ENCODE data around the gene MORN1.
"Not testable (repeated sequence)": the region's sequence is repeated elsewhere in the genome, so short reads cannot be mapped to it uniquely, and the experiment has no call there.

Gene MORN1

DNA sequence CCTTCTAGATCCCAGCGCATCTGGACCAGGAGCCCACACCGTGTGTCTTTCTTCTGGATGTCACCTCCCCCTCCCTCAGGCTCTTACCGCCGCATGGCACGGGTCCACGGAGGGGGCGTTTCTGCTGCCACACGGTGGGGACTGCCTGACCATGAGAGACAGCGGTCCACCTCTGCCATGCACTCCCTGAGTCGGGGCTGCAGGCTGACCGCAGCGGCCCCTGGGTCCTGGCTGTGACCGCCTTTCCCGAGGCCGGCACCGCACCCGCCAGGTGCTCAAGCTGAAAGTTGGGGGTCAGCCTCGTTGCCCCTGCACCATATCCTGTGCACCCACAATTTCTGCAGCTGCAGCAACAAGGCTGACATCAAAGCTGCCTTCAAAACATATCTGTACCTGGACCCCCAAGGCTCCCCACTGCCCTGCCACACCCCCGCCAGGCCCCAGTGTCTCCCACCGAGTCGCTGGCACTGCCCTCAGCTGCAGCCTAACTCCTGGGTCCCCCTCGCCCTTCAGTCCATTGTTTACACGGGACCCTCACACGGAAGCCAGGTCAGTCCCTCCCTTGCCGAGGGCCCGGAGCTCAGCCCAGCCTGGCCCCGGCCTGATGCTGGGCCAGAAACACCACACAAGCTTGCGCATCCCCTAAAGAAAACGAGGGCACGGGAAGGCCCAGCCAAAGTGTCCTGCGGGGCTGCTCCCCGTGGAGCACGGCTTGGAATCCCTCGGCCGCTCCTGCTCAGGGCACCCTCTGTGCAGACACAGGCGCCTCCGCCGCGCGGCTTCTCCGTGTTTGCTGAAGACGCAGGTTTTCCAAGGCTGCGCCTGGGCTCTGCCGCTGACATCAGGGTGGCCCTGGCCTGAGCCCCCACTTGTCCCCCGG is 51.9 kb downstream of the MORN1 start:
- DNase-seq (ENCODE audit: low read depth in 2 of 2) = no peak

DNA sequence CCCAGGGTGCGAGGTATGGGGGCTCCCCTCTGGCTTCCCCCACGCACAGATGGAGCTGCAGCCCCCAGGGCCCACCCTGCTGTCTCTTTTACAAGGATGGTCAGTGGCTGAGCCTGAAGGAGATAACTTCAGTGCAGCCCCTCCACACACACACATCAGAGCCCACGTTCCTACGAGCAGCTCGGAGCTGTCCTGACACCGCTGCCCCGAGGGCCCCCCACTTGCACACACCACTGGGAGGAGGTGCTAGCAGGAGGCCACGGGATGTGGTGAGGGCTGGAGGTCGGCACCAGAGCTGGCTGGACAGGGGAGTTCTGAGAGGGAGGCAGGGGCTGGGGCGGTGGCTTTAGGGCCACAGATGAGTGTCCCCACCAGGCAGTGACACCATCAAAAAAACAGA is 53.9 kb downstream of the MORN1 start:
- no peak for DNase-seq (ENCODE audit: low read depth in 2 of 2)

DNA sequence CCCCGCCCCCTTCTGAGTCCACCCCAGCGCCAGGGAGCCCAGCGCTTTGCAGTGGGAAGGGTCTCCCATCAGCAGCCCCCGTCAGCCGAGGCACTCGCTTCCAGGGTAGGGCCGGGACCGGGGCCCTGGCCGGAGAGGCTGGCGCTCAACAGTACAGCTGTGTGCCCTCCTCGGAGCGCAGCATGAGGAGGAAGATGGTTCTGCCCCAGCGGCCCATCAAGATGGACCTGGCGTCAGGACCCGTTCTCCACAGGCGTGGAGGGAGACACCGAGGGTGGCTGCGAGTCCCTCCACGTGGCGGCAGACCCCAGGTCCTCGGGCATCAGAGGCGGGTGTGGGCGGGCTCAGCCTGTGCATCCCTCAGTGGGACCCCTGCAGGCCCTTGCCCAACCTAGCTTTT is 54.3 kb downstream of the MORN1 start:
- no peak for DNase-seq (ENCODE audit: low read depth in 2 of 2)

DNA sequence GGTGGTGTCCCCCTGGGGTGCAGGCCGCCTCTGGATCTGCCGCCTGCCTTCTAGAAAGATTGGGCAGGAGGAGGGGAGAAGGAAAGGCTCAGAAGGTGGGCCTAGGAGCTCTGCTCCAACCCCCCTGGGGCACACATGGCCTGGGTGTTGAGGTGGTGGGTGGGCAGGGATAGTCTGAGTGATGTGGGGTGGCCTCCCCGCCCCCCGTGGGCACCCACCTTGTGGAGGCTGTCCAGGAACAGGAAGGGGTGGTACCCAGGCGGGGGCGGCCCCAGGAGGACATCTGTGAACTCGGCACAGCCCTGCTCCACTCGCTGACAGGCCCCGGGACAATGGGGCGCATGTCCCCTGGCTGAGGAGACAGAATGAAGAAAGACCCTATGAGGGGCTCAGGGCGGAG is 54.9 kb downstream of the MORN1 start:
- DNase-seq (ENCODE audit: low read depth in 2 of 2) = no peak

DNA sequence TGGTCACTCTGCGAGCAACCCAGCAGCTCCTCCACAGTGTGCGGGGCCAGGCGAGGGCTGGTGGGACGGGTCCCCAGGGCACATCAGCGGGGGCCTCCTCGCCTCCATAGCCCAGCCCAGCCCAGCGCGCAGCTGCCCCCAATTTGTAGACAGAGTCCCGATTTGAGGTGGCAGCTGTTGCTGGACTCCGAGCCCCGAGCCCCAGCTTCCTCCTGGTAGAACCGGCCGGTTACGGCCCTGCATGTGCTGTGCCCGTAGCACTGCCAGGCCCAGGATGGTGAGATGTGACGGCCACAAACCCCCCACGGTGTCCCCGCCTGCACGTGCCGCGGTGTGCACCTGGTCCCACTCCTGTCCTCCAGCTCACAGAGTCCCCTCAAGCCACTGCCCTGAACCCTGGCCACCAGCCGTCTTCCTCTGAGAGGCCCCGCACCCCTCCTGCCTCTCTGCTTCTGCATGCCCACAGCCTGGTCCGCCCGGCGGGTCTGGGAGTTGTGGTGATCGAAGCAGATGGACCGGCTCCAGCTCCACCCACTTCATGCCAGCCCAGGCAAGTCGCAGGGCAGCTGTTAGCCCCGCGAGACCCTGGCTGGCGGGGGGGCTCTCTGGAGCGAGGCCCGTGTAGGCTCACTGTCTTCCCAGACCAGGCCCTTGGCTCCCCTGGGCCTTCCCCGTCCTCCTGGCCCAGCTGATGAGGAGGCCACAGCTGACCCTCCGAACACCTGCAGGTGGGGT is 55.5 kb downstream of the MORN1 start:
- DNase-seq (ENCODE audit: low read depth in 2 of 2) = no peak

DNA sequence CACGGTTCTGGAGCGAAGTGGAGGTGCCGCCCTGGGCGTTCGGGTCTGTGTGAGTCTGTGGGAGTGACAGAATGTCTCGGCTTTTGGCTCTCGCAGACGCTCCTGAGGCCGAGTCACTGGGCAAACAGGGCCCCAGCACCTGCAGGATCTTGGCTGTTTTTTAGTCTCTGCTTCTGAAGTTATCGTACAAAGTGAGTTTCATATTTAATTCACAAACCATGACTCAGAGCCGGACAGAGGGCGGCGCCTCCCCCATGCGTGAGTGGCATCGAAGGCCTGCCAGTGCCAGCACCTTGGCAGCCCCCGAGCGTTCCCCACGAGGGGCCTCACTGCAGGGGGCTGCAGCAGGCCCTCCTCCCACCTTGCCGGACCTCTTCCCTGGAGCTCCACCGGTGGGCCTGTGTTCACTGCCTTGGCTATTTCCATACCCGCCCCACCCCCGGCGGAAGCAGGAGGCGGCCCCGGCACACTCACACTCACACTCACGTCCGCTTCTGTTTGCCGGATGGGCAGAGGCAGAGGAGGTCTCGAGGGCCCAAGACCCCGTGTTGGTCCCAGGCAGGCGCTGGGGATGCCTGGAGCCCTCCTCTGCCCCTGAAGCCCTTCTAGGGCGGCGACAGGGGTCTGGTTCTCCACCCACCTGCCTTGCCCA is 56.3 kb downstream of the MORN1 start:
- DNase-seq (ENCODE audit: low read depth in 2 of 2) = no peak

DNA sequence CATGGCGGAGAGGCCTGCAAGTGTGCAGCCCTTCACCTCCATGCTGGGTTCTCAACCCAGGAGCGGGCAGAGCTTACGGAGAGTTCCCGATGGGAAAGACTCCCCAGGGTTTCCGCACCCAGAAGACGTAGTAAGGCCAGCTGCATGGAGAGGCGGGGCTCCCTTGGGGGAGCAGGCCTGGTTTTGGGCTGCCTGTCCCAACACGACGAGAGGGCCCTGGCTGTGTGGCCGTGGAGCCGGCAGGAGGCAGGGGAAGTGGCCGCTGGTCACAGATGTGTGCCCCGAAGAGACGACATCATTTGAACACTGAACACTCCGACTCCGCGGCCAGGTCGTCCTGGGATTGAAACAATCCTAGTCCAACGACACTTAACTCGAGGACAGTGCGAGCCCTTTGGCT is 57.0 kb downstream of the MORN1 start:
- no peak for DNase-seq (ENCODE audit: low read depth in 2 of 2)

DNA sequence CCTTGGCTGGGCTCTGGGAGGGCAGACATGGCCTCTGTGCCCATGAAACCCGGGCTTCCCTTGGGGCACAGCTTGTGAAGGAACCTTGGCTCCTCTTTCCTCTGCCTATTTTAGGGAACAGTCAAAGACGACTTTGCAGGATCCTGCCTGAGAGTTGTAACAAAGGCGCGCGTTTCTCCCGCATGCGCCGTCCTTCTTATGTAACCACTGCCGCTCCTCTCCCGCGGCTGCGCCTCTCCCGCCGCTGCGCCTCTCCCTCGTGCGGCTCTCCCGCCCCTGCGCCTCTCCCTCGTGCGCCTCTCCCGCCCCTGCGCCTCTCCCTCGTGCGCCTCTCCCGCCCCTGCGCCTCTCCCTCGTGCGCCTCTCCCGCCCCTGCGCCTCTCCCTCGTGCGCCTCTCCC is 59.8 kb downstream of the MORN1 start:
- DNase-seq (ENCODE audit: low read depth in 2 of 2) = not testable (repeated sequence)

DNA sequence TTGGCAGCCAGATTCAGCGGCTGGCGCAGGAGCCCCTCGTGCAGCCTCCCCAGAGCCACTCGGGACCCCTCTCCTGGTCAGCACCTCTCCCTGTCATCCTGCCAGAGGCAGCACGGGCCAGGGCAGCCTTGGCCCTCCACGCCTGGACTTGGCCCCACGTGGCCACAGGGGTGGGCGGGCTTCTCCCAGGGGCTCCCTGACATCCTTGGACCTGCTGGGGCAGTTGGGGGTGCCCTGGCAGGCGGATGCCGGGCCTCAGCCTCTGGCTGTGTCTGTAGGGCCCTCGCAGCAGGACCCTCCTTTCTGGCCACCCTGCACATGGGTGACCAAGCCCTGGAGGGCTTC is 60.2 kb downstream of the MORN1 start:
- DNase-seq (ENCODE audit: low read depth in 2 of 2) = no peak

DNA sequence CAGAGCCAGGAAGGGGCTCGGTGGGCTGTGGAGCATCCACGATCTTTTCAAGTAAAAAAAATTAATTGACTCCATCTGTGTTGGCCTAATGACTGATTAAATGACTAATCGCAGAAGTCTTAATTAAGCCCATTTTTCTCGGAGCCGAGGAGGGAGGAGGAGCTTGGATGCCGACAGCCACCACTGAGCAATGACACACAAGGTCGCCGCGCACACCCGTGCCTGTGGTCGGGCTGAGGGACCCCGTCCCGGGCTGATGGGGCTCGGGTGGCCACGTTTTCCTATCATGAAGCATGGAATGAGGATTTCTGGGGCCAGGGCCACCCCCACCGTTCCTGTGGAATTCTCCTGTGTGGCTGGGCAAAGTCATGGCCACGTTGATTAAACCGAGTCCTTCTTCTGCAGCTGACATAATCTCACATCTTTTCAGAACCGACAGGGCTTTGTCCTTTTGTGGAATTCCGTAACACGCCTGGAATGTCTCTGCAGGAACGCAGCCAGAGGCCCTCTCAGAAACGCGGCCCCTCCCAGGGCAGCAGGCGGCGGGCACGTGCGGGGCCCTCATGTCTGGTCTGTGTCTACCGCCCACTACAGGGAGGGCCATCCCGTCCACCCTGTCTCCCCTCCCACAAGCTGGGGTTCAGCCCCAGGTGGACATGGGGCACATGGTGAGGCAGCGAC is 60.7 kb downstream of the MORN1 start:
- DNase-seq (ENCODE audit: low read depth in 2 of 2) = no peak

DNA sequence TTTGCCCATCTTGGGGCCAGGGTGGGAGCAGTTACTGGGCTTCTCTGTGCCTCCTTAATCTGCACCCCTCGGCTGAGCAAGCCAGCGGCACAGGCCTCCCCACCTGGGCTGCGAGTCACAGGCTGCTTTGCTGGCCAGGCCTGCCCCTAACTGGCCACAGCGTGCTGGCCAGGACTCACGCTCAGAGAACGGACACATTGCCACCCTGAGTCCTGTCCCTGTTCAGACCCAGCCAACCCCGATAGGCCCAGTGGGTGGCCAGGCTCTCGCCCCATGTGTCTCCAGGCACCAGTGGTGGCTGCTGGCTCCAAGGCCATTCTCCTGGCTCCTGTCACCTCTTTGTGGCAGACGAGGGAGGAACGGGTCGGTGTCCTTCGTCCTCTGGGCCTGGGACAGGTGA is 61.3 kb downstream of the MORN1 start:
- DNase-seq (ENCODE audit: low read depth in 2 of 2) = no peak

DNA sequence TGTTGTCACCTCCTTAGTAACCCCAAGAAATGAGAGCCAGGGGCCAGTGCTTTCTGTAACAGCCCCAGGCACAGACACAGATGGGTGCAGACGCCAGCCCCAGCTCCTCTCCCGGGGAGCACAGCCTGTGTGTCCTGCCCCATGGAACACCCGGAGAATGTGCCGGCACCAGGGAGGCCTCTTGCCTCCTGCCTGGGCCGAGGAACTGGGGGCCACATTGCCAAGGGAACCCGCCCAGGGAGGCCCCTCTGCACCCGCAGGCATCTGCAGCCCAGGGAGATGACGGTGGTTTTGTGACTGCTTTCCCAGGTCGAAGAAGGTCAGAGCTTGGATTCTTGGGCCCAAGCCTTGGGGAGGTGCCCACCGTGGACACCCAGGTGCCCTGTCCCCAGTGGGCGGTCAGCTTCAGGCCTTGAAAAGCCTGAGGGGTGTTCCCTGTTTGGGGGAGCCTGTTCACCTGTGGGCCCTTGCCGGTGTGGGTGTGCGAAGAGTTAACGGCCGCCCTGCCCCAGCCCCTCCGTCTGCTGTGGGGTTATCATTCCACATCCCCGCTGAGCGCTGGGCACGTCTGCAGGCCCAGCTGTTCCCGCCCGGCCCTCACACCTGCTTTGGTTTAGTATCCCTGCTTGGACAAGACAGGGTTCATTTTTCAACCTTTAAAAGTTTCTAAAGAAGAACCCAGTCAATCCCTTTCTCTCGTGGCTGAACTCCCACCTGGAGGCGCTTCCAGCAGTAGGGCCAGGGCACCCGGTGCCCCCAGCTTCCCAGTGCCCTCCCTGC is 62.5 kb downstream of the MORN1 start:
- no peak for DNase-seq (ENCODE audit: low read depth in 2 of 2)

DNA sequence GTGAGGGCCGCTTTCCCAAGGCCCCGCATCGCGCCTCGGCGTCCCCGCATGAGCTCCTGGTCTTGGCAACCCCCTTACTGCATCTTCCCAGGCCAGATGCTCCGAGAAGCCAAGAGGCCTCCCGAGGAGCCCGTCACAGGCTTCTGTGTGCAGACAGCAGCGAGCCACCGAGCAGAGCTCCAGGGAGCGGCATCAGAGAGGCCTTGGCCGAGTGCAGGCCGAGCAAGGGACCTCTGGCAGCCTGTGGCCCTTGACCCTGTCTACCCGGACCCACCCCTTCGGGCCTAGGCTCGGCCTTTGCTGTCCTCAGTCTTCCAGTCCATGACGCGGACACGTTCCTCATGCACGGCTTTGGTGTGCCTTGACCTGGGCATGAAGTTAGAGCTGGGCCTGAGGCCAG is 63.5 kb downstream of the MORN1 start:
- DNase-seq (ENCODE audit: low read depth in 2 of 2) = no peak

DNA sequence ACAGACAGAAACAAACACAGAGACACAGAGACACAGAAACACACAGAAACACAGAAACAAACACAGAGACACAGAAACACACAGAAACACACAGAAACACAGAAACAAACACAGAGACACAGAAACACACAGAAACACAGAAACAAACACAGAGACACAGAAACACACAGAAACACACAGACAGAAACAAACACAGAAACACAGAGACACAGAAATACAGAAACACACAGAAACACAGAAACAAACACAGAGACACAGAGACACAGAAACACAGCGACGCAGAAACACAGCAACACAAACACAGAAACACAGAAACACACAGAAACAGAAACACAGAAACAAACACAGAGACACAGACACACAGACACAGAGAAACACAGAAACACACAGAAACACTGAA is 64.2 kb downstream of the MORN1 start:
- DNase-seq (ENCODE audit: low read depth in 2 of 2) = not testable (repeated sequence)

DNA sequence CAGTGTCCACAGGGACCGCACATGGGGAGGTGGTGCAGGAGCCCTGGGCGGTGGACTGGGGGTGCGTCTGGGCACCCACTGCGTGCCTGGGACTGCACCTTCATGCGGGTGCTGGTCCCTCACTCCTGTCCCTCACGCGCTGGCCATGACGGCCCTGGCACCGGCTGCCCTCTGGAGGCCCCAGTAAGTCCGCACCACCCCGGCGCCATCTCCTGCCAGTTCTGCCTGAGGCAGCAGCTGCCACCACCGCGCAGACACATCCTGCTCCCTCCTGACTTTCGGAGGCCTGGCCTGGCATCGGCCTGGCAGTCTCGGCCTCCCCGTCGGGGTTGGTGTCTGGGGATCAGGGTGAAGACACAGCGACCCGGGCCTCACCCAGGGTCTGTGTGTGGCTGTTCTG is 64.8 kb downstream of the MORN1 start:
- no peak for DNase-seq (ENCODE audit: low read depth in 2 of 2)

DNA sequence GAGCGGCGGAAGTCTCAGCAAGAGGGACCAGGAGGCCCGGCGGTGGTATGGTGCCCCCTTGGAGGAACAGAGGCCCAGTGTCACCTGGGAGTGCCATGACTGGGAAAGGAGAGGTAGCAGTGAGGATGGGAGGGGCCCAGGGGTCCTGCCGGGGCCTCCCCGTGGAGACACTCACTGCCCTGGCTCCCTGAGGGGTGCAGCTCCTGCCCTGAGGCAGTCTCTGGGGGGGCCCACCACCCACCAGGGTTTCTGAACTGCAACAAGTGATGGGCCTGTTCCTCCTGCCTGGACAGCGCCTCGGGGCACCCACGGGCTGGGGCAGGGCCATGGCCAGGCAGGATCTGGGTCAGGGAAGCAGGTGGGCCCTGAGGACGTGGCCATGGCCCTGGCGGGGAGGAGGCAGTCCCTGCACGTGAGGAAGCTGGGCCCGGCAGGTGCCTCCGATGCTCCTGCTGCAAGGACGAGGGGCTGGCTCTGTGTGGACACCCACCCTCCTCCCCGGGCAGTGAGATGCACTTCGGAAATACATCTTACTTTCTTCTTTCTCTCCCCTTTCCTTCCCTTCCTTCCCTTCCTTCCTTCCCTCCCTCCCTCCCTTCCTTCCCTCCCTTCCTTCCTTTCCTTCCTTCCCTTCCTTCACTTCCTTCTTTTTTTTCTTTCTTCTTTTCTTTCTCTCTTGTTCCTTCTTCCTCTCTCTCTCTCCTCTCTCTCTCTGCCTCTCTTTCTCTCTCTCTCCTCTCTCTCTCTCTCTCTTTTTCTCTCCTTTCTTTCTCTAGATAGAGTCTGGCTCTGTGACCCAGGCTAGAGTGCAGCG is 66.6 kb downstream of the MORN1 start:
- DNase-seq (ENCODE audit: low read depth in 2 of 2) = no peak

DNA sequence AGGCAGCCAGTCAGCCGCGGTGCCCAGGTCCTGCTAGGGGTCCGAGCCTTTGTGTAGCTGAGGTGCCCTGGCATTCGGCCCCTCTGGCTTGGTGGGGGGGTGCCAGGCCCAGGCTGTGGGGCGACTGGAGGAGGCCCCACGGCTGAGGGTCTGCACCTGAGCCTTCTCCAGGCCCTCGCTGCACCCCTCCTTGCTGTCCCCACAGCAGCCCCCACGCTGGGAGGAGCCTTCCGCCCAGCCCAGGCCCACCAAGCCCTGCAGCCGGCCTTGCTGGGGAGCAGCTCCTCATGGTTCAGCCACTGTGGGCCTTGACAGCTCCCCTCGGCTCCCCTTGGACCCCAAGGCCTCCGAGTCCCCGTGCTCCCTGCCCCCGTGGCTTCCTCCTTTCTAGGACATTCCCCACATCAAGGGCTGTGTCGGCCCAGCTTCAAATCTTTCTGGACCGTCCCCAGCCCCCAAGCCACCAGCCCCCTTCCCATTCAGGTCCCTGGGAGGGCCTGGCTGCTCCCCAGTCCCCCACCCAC is 67.8 kb downstream of the MORN1 start:
- DNase-seq (ENCODE audit: low read depth in 2 of 2) = no peak

DNA sequence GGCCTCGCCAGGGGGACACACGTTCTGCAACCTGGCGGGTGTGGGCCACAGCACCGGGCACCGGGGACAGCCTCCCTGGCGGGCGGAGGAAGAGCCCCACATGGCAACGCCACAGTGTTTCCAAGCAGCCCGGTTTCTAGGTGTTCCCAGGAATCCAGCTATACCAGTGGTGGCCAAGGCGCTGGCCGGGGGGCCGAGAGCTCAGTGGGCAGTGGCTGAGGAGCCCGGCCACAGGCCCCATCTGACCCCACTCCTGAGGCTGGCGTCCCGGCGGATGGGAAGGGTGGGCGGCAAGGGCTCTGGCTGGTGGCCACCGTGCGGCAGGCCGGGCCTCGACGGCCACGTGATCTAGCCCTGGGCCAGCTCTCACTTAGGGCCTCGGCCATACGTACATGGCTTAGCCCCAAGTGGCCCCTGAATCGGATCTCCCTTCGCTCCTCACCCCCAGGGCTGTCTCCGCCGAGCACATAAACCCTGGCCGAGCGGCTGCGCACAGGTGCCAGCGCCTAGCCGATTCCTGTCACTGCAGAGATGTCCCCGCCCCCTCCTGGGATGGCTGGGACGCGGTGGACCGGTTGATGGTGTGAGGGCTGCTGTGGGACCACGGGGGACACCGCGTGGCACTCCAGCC is 68.7 kb downstream of the MORN1 start:
- DNase-seq (ENCODE audit: low read depth in 2 of 2) = no peak

DNA sequence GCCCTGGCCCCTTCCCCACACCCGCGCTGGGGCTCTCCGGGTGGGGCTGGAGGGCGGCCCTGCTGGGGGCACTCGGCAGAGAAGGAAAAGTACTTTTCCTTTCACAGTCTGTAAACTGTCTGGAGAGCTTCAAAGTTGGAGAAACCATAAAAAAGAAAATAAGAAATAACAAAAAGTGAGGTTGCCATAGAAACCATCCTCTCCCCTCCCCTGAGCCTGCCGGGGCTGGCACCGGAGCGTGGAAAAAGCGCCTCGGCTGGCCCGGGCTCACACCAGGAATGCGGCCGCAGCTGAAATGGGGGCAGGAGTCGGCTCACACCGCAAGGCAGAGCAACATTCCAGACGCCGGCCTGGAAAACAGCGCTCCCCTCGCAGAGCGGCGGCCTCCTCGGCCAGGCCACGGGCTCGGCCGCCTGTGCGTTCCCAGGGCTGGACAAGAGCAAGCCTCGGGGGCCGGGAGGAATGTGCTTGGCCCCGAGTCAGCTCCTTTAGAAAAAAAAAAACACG is 69.2 kb downstream of the MORN1 start:
- no peak for DNase-seq (ENCODE audit: low read depth in 2 of 2)
